ENCODE data around the gene RWDD1.
A peak's percentile ranks its signal among the peaks of the same experiment; 100 is the strongest.

RWDD1 gene

GRCh38 chr6:116570856-116571682 lies at the start of gene RWDD1:
RWDD1 (plus strand) TSS chr6:116571504; CDS start chr6:116571583, 79 bp downstream.
- peak; percentile 96 to 98 for DNase-seq (ENCODE audit: extremely low read depth in 1 of 2, low read depth in 1 of 2)

- DNase-seq (ENCODE audit: extremely low read depth in 1 of 2, low read depth in 1 of 2), result no peak
These were observed 48.4 kb upstream of the RWDD1 start for GRCh38 chr6:116522896-116523295.

GRCh38 chr6:116524236-116524635 lies 47.1 kb upstream of the RWDD1 start:
- no peak for DNase-seq (ENCODE audit: extremely low read depth in 1 of 2, low read depth in 1 of 2)

GRCh38 chr6:116528133-116528532 lies 43.2 kb upstream of the RWDD1 start:
- DNase-seq (ENCODE audit: extremely low read depth in 1 of 2, low read depth in 1 of 2), result no peak

GRCh38 chr6:116528780-116529179 lies 42.5 kb upstream of the RWDD1 start:
- DNase-seq (ENCODE audit: extremely low read depth in 1 of 2, low read depth in 1 of 2), result no peak

- no peak for DNase-seq (ENCODE audit: extremely low read depth in 1 of 2, low read depth in 1 of 2)
These were observed 41.6 kb upstream of the RWDD1 start for GRCh38 chr6:116529466-116530290.

GRCh38 chr6:116530436-116530835 lies 40.9 kb upstream of the RWDD1 start:
- DNase-seq (ENCODE audit: extremely low read depth in 1 of 2, low read depth in 1 of 2), result no peak

GRCh38 chr6:116531675-116532570 lies 39.4 kb upstream of the RWDD1 start:
- peak in 1 of 2 donors; percentile 23 for DNase-seq (ENCODE audit: extremely low read depth in 1 of 2, low read depth in 1 of 2)

- no peak for DNase-seq (ENCODE audit: extremely low read depth in 1 of 2, low read depth in 1 of 2)
These were observed 37.9 kb upstream of the RWDD1 start for GRCh38 chr6:116533233-116533957.

GRCh38 chr6:116535109-116535508 lies 36.2 kb upstream of the RWDD1 start:
- no peak for DNase-seq (ENCODE audit: extremely low read depth in 1 of 2, low read depth in 1 of 2)

GRCh38 chr6:116536216-116536621 lies 35.1 kb upstream of the RWDD1 start:
- no peak for DNase-seq (ENCODE audit: extremely low read depth in 1 of 2, low read depth in 1 of 2)

- DNase-seq (ENCODE audit: extremely low read depth in 1 of 2, low read depth in 1 of 2), result no peak
These were observed 28.9 kb upstream of the RWDD1 start for GRCh38 chr6:116542426-116542825.

GRCh38 chr6:116543149-116543548 lies 28.2 kb upstream of the RWDD1 start:
- no peak for DNase-seq (ENCODE audit: extremely low read depth in 1 of 2, low read depth in 1 of 2)

- DNase-seq (ENCODE audit: extremely low read depth in 1 of 2, low read depth in 1 of 2), result no peak
These were observed 25.7 kb upstream of the RWDD1 start, which contains the start of gene TRAPPC3L for GRCh38 chr6:116545651-116546050. TRAPPC3L (minus strand) TSS chr6:116545684; CDS start chr6:116545514, 170 bp downstream.

- DNase-seq (ENCODE audit: extremely low read depth in 1 of 2, low read depth in 1 of 2), result no peak
These were observed 23.9 kb upstream of the RWDD1 start for GRCh38 chr6:116547358-116547757.

- no peak for DNase-seq (ENCODE audit: extremely low read depth in 1 of 2, low read depth in 1 of 2)
These were observed 20.5 kb upstream of the RWDD1 start for GRCh38 chr6:116550796-116551195.

GRCh38 chr6:116553451-116553850 lies 17.9 kb upstream of the RWDD1 start, which contains the start of gene CALHM4:
CALHM4 (plus strand) TSS chr6:116553751; CDS start chr6:116553794, 43 bp downstream.
- DNase-seq (ENCODE audit: extremely low read depth in 1 of 2, low read depth in 1 of 2), result no peak

GRCh38 chr6:116556065-116556464 lies 15.2 kb upstream of the RWDD1 start:
- DNase-seq (ENCODE audit: extremely low read depth in 1 of 2, low read depth in 1 of 2), result no peak

GRCh38 chr6:116556814-116557415 lies 14.4 kb upstream of the RWDD1 start:
- DNase-seq (ENCODE audit: extremely low read depth in 1 of 2, low read depth in 1 of 2), result no peak

GRCh38 chr6:116557893-116558292 lies 13.4 kb upstream of the RWDD1 start:
- DNase-seq (ENCODE audit: extremely low read depth in 1 of 2, low read depth in 1 of 2), result no peak

Data from stimulated activated CD8-positive, alpha-beta memory T cell treated with anti-CD3 and anti-CD28 coated beads, Interleukin-7, amount 100 ng/mL, for 48 hours (primary cell).